GM12878 (cell line): Measurements from ENCODE around the gene ZCCHC24. TPM values are rescaled to one million over a fixed set of nuclear protein-coding genes. Genes with fewer than 3 reads are reported as not detected.
A peak's percentile ranks its signal among the peaks of the same experiment; 100 is the strongest.

Source experiments
- ATF2 ChIP-seq: IDR thresholded peaks from 2 replicates; pipeline ENCODE4 v1.6.1; 2012; ENCODE audit warnings: low read length, inconsistent platforms
- CBFB ChIP-seq: IDR thresholded peaks from 2 replicates; pipeline ENCODE4 v1.6.1; 2016; ENCODE audit warnings: antibody characterized with exemption, low read depth
- CUX1 ChIP-seq: IDR thresholded peaks from 2 replicates; pipeline ENCODE4 v1.6.1; 2012; ENCODE audit warnings: improper control_type of control experiment, low read depth, low read length; ENCODE audit not compliant: insufficient replicate concordance
- E2F8 ChIP-seq: fragments of 450-650 bp; IDR thresholded peaks from 2 replicates; pipeline ENCODE4 v1.6.1; 2018; ENCODE audit warnings: mild to moderate bottlenecking, low read depth, moderate library complexity; ENCODE audit not compliant: partially characterized antibody
- EED ChIP-seq: sonication (generic); IDR thresholded peaks from 2 replicates; pipeline ENCODE4 v1.6.1; 2016; ENCODE audit warnings: antibody characterized with exemption, low read depth
- EP300 ChIP-seq, 2 experiments: fragments of 150-350 bp in 1 of 2; IDR thresholded peaks; 2 replicates each; pipeline ENCODE4 v1.6.1; 2011 to 2012; ENCODE audit warnings: low read depth in 2 of 2, low read length in 2 of 2, borderline replicate concordance in 1 of 2, improper control_type of control experiment in 1 of 2, inconsistent platforms in 1 of 2; ENCODE audit not compliant: control insufficient read depth in 1 of 2
- KAT2A ChIP-seq: conservative IDR thresholded peaks from 2 replicates; pipeline ENCODE4 v1.6.1; 2011; ENCODE audit warnings: low read depth, low read length; ENCODE audit not compliant: control insufficient read depth
- MYB ChIP-seq: fragments of 150-350 bp; IDR thresholded peaks from 2 replicates; pipeline ENCODE4 v1.6.1; 2014; ENCODE audit warnings: mild to moderate bottlenecking, low read depth, low read length, borderline replicate concordance
- NBN ChIP-seq: fragments of 450-650 bp; IDR thresholded peaks from 2 replicates; pipeline ENCODE4 v1.6.1; 2016
- PAX8 ChIP-seq: fragments of 450-650 bp; IDR thresholded peaks from 2 replicates; pipeline ENCODE4 v1.6.1; 2017; ENCODE audit warnings: mild to moderate bottlenecking, moderate library complexity
- STAT3 ChIP-seq: IDR thresholded peaks from 2 replicates; pipeline ENCODE4 v1.6.1; 2011; ENCODE audit warnings: low read depth, low read length, improper control_type of control experiment
- TAF1 ChIP-seq: IDR thresholded peaks from 2 replicates; pipeline ENCODE4 v1.6.1; 2011; ENCODE audit warnings: mild to moderate bottlenecking, low read depth, low read length, borderline replicate concordance
- ZNF384 ChIP-seq: IDR thresholded peaks from 2 replicates; pipeline ENCODE4 v1.6.1; 2012; ENCODE audit warnings: low read depth, mild to moderate bottlenecking, low read length, improper control_type of control experiment, borderline replicate concordance
- polyA plus RNA-seq, 11 experiments: library from polyadenylated mRNA; depleted of rRNA in 4 of 11; unstranded in 6 of 11; stranded (reverse) in 5 of 11; fragments of >200 nt; fragmentation: Nextera tagmentation in 4 of 11; fragmentation: Illumina TruSeq in 1 of 11; extraction: Ambion mirVana in 4 of 11; extraction: Trizol in 1 of 11; gene quantifications; 1 replicate in 1 of 11; 2 replicates in 10 of 11; pipeline versions ENCODE4 v1.2.1 to v1.2.3, GENCODE V29; 2011 to 2016; ENCODE audit warnings: inconsistent platforms in 2 of 11, missing spikeins in 2 of 11, low read depth in 1 of 11
- total RNA-seq, 4 experiments: library from RNA; depleted of rRNA in 3 of 4; stranded (reverse); fragments of >200 nt in 3 of 4; fragmentation: Illumina TruSeq in 1 of 4; extraction: Trizol in 1 of 4; gene quantifications; 2 replicates each; pipeline versions ENCODE4 v1.2.1 to v1.2.3, GENCODE V29; 2013 to 2021
- TF ChIP-seq, protein P1 (sequence below): IDR thresholded peaks from 2 replicates; pipeline ENCODE4 v1.6.1; 2011; ENCODE audit warnings: mild to moderate bottlenecking, low read depth, low read length, moderate library complexity; ENCODE audit not compliant: insufficient replicate concordance
- TF ChIP-seq, protein P2 (sequence below): IDR thresholded peaks from 2 replicates; pipeline ENCODE4 v1.6.1; 2012; ENCODE audit warnings: low read depth, low read length, improper control_type of control experiment
- TF ChIP-seq, protein P3 (sequence below): IDR thresholded peaks from 2 replicates; pipeline ENCODE4 v1.6.1; 2012; ENCODE audit warnings: low read depth, low read length, improper control_type of control experiment

ZCCHC24 gene
- total and polyA plus RNA-seq, 10 of the 15 experiments (the other 5 are each of a cell fraction or from before 2014, with no cell fraction given): 0.02 to 0.62 (median 0.04) TPM; not detected in 4

GRCh38 chr10:79347226-79347893 lies 98.1 kb downstream of the ZCCHC24 start, which contains the start of gene PPIF (continued):
- TF ChIP-seq CBFB (no peak), EED (no peak), MYB (no peak), NBN (no peak; the same call in 1 of the 2 replicates), TAF1 (peak; percentile 86; the same call in 1 of the 2 replicates), EP300 (IDR thresholded peaks at IDR 0.05; ENCODE audit: borderline replicate concordance in 1 of 2, control insufficient read depth in 1 of 2, low read depth in 2 of 2, low read length in 2 of 2) (no peak), ZNF384 (no peak), E2F8 (no peak), KAT2A (no peak), STAT3 (no peak), PAX8 (no peak), ATF2 (no peak), CUX1 (no peak)
- TF ChIP-seq, protein P1, sequence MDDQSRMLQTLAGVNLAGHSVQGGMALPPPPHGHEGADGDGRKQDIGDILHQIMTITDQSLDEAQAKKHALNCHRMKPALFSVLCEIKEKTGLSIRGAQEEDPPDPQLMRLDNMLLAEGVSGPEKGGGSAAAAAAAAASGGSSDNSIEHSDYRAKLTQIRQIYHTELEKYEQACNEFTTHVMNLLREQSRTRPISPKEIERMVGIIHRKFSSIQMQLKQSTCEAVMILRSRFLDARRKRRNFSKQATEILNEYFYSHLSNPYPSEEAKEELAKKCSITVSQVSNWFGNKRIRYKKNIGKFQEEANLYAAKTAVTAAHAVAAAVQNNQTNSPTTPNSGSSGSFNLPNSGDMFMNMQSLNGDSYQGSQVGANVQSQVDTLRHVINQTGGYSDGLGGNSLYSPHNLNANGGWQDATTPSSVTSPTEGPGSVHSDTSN: no peak
- TF ChIP-seq, protein P2, sequence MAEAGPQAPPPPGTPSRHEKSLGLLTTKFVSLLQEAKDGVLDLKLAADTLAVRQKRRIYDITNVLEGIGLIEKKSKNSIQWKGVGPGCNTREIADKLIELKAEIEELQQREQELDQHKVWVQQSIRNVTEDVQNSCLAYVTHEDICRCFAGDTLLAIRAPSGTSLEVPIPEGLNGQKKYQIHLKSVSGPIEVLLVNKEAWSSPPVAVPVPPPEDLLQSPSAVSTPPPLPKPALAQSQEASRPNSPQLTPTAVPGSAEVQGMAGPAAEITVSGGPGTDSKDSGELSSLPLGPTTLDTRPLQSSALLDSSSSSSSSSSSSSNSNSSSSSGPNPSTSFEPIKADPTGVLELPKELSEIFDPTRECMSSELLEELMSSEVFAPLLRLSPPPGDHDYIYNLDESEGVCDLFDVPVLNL: peak; percentile 75
- TF ChIP-seq, protein P3, sequence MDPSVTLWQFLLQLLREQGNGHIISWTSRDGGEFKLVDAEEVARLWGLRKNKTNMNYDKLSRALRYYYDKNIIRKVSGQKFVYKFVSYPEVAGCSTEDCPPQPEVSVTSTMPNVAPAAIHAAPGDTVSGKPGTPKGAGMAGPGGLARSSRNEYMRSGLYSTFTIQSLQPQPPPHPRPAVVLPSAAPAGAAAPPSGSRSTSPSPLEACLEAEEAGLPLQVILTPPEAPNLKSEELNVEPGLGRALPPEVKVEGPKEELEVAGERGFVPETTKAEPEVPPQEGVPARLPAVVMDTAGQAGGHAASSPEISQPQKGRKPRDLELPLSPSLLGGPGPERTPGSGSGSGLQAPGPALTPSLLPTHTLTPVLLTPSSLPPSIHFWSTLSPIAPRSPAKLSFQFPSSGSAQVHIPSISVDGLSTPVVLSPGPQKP: no peak
